PFSK-1 (cell line): ENCODE data around the gene KCNJ9.

Experiments used
- FOXP2 ChIP-seq: optimal IDR thresholded peaks from 2 replicates; pipeline ENCODE3; 2011; ENCODE audit warnings: borderline replicate concordance, control low read depth, inconsistent platforms; ENCODE audit not compliant: insufficient read depth; ENCODE audit errors: extremely low read length, extremely low read depth
- POLR2AphosphoS5 ChIP-seq: IDR thresholded peaks from 2 replicates; pipeline ENCODE4 v1.6.1; 2012; ENCODE audit warnings: low read depth, mild to moderate bottlenecking, control low read depth, low read length, moderate library complexity
- SIN3A ChIP-seq: IDR thresholded peaks from 2 replicates; pipeline ENCODE4 v1.6.1; 2012; ENCODE audit warnings: mild to moderate bottlenecking, low read length, moderate library complexity, borderline replicate concordance; ENCODE audit not compliant: insufficient read depth
- TAF1 ChIP-seq: IDR thresholded peaks from 2 replicates; pipeline ENCODE4 v1.6.1; 2012; ENCODE audit warnings: low read length, control low read depth, borderline replicate concordance; ENCODE audit not compliant: insufficient read depth
- TF ChIP-seq, protein P1 (sequence below), 2 experiments: IDR thresholded peaks; 2 replicates each; pipeline versions ENCODE4 v1.6.1 to v1.8.0; 2011 to 2012; ENCODE audit warnings: low read depth in 2 of 2, low read length in 2 of 2, control low read depth in 1 of 2, inconsistent platforms in 1 of 2, mild to moderate bottlenecking in 1 of 2, moderate library complexity in 1 of 2; ENCODE audit not compliant: insufficient read depth in 1 of 2

The KCNJ9 gene

DNA sequence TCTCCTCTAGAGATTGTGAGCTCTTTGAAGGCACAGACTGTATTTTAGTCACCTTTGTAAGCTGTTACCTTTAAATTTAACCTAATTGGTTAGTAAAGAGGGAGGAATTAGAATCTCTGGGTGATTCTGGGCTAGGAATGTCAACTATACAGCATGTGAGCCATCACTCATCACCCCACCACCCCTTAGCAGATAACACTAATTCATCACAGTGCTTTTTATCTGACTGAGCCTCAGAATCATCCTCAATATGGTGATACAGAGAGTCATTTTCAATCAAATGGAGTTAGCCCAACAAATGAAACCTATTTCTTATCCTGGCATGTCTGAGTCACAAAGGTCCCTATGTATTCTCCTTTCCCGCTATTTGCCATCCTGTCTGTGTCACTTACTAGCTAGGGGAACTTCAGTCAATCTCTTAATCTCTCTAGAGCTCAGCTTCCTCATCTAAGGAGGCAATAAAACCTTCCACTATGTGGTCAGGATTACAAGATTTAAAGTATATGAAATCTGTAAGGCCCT is 24.6 kb upstream of the KCNJ9 start:
- TF ChIP-seq, protein P1, sequence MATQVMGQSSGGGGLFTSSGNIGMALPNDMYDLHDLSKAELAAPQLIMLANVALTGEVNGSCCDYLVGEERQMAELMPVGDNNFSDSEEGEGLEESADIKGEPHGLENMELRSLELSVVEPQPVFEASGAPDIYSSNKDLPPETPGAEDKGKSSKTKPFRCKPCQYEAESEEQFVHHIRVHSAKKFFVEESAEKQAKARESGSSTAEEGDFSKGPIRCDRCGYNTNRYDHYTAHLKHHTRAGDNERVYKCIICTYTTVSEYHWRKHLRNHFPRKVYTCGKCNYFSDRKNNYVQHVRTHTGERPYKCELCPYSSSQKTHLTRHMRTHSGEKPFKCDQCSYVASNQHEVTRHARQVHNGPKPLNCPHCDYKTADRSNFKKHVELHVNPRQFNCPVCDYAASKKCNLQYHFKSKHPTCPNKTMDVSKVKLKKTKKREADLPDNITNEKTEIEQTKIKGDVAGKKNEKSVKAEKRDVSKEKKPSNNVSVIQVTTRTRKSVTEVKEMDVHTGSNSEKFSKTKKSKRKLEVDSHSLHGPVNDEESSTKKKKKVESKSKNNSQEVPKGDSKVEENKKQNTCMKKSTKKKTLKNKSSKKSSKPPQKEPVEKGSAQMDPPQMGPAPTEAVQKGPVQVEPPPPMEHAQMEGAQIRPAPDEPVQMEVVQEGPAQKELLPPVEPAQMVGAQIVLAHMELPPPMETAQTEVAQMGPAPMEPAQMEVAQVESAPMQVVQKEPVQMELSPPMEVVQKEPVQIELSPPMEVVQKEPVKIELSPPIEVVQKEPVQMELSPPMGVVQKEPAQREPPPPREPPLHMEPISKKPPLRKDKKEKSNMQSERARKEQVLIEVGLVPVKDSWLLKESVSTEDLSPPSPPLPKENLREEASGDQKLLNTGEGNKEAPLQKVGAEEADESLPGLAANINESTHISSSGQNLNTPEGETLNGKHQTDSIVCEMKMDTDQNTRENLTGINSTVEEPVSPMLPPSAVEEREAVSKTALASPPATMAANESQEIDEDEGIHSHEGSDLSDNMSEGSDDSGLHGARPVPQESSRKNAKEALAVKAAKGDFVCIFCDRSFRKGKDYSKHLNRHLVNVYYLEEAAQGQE (IDR thresholded peaks at IDR 0.05; ENCODE audit: insufficient read depth in 1 of 2, low read depth in 2 of 2, low read length in 2 of 2) = no peak
- TF ChIP-seq FOXP2 = no peak
- no peak for TF ChIP-seq SIN3A
- TF ChIP-seq TAF1 = no peak
- no peak for TF ChIP-seq POLR2AphosphoS5

DNA sequence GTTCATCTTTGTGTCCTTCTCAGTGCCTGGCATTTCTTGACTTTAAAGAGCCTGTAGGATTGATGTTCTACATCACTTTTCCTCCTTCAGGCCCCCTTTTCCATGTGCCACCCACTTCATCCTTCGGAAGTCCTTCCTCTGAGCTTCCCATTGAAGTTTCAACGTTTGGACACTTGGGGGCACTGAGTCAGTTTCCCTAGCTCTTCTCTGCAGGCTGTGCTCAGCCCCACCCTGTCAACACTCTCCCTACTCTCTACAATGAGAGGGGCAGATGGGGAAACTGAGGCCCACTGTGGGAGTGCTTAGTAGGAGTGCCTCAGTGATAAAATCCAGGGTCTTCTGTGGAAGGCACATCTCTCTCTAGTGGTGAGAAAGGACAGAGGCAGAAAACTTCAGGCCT is 23.3 kb upstream of the KCNJ9 start:
- TF ChIP-seq SIN3A (no peak), TAF1 (no peak), POLR2AphosphoS5 (no peak), FOXP2 (no peak)
- TF ChIP-seq, protein P1 (IDR thresholded peaks at IDR 0.05; ENCODE audit: insufficient read depth in 1 of 2, low read depth in 2 of 2, low read length in 2 of 2) = no peak

DNA sequence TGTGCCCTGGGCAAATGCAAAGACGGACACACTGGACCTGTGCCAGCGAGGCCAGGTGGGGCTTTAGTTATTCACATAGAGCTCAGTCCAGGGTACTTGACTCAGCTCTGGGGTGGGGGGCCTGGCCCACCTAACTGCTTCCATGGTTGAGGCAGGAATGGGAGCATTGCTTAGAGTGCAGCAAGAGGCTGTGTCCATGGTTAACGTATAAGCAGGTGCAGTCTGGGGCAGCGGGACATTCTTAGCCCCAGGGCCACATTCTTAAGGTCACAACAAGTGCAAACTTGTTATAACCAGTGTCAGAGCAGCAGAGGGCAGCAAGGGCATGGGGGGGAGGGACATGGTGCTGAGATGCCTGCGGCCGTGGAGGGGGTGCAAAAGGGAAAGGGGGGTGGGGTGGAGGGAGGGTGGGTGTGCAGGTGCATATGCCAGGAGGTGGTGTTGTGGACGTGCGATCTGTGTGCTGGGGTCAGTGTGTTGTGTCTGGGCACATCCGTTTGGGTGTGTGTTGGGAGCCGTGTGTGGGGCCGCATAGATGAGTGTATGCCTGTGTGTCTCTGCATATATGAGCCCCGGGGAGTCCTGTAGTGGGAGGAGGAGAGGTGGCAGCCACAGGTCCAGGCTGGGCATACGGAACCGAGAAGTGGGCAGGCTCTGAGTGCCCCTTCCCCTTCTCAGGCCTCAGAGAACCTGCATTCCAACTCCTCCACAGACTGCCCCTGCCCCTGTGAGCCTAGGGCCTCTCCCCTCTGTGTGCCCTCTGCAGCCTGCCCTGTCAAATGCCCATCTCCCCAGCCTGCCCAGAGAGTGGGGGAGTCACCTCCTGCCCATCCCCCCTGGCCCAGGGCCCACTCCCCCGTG is 19.7 kb upstream of the KCNJ9 start:
- TF ChIP-seq SIN3A = no peak
- TF ChIP-seq TAF1 = no peak
- no peak for TF ChIP-seq POLR2AphosphoS5
- TF ChIP-seq, protein P1 (IDR thresholded peaks at IDR 0.05; ENCODE audit: insufficient read depth in 1 of 2, low read depth in 2 of 2, low read length in 2 of 2) = no peak
- TF ChIP-seq FOXP2 = no peak

DNA sequence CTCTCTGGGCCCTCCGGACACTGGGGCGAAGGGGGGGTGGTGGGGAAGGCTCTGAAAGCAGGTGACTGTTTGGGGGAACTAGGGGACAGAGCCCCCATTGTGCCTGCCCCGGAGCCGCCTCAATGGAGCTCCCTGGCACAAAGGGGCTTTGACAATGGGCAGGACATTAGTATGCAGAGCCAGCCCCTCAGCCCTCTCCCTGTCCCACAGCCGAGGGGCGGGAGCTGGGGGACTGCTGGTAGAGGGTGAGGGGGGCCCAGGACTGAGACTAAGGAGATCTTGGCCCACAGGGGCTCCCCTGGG is 19.2 kb upstream of the KCNJ9 start:
- TF ChIP-seq FOXP2 = no peak
- TF ChIP-seq POLR2AphosphoS5 = no peak
- TF ChIP-seq SIN3A = no peak
- TF ChIP-seq, protein P1 (IDR thresholded peaks at IDR 0.05; ENCODE audit: insufficient read depth in 1 of 2, low read depth in 2 of 2, low read length in 2 of 2) = no peak
- no peak for TF ChIP-seq TAF1
